ENCODE measurements around the gene SFMBT2.

SFMBT2 gene

DNA sequence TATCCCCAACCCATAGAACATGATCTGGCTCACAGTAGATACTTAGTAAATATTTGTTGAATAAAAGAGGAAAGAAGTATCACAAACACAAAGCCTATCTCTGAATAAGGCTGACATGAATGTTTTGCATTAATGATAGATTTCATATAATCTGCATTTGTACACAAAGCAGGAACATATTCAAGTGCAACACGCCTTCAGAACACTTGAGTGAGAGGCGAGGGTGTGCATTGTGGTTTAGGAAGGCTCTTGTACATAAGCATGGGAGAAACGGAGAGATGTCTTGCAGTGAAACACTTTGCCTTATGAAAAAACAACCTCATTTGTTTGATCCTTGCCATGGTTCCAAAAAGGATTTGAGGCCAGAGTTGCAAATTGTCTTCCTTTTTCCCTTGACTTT lies 14.1 kb upstream of the SFMBT2 start:
- DNase-seq = no peak

DNA sequence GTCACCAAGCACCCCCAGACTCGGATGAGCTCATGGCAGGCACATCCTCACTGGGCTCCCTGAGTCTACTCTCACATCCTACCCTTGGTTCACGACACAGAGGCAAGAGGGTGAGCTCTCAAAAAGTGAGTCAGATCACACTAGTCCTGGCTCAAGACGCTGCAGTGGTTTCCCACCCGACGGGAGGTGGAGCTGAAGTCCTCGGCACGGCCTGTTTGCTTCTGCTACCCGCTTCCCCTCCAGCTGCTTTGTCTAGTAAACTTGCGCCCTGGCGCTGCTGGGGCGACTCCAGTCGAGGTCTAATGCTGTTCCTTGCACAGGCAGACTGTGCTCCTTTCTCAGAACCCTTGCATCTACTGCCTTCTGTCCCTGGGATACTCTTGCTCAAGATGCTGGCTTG lies 13.5 kb upstream of the SFMBT2 start:
- no peak for DNase-seq

DNA sequence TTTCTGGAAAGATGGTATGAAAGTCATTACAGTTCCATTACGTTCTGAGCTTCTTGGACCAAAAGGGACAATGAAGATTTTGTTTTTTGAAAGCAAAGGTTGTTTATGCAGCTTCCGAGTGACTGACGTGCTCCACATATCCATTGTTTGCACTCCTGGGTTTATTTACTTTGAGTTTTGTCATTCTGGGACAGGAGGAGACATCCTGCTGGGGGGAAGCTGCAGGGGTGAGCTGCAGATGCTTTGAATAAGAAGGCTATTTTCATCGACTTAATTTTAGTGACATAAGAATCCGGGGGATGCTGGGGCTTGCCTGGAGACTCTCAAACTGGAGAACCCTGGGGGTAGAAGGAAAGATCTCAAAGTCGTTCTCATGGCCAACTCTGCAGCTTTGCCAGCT lies 12.7 kb upstream of the SFMBT2 start:
- DNase-seq = no peak

DNA sequence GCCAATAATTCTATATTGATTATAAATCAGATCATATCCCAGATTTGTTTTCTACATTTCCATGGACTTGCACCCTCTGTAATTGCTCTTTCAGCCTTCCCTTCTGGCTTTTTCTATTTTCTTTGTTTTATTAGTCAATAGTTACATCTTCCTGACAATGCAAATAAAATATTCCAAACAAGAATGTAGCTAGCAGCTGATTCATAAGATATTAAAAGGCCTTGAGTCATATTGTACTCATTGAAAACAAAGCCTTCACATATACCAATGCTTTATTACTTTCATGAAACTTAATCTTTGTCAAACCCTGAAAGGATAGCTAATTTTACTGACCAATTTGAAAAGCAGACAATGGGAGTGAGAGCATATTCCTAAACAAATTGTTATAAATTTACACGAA lies 10.7 kb upstream of the SFMBT2 start:
- no peak for DNase-seq

DNA sequence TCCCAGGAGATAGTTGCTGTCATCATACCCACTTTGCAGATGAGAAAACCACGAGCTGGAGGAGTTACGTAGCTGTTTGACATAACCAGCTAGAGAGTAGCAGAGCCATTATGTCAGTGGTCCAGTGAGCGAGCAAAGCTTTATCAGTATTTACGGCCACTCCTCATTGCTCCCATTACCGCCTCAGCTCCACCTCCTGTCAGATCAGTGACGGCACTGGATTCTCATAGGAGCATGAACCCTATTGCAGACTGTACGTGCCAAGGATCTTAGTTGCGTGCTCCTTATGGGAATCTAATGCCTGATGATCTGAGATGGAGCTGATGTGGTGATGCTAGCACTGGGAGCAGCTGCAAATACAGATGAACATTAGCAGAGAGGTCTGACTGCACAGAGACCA lies 9.2 kb upstream of the SFMBT2 start:
- DNase-seq = no peak

DNA sequence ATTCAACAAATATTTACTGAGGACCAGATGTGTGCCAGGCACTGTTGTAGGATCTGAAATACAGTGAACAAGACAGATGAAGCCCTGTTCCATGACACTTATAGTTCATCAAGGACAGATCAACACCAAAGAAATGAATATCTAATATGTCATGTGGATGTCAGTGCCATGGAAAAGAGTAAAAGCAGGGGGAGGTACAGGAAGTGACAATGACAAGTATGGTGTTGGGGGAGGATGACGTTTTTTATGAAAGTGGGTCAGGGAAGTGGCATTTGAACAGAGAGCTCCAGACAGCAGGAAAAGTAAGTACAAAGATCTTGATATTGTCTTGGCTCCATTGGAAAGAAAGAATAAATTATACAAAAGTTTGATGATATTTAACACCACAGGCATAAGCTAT lies 7.0 kb upstream of the SFMBT2 start:
- DNase-seq = no peak

DNA sequence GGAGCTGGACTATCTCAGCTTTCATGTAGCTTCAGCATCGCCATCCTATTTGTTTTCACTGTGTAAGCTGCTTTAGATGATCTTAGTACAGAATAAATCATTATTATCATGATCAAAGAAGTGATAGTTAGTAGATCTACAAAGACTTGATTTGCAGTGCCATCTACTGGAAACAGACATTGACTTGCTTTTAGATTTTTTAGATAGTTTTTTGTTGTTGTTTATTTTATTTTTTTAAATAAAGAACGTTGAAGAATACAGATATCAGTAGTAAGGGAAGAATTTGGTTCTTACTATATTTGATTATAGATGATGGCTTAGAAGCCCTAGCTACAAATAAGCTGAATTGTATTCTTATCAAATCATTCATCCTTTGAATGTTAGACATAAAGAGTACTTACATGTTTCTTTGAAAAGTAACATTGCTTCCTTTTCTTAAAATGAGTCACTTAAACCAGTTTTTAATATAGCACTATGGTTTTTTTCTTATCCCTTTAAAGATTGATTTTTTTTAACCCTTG lies 6.3 kb upstream of the SFMBT2 start:
- DNase-seq = no peak

DNA sequence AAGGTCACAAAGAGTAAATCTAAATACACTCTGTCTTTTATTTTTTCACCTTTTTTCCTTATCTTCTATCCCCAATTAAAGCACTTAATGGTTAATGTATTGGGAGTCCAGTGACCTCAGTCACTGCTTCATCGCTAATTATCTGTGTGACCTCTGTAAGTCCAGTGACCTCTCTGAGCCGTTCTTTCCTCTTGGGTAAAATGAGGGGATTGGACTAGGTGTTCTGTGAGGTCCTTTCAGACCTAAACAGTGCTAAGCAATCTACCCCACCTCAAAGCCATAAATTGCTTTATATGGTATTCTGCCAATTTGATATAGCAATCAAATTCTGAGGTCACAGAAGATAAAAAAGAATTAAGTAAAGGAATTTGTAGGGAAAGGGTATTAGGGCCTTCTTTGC lies 3.9 kb upstream of the SFMBT2 start:
- no peak for DNase-seq

DNA sequence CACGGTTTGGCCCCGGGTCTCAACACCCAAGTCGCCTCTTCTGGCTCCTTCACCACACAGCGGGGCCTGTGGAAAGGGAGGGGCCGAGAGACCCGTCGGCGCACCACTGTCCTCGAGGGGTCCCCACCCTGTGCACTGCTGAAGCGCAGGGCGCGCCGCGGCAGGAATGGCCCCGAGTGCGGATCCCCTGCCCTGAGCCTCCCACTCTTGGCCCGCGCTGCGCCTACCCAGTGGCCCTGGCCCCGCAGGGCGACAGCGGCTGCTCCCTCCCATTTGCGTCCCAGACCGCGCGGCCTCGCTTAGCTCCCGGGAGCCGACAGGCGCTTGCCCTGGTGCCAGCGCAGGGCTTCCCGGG lies 2.1 kb upstream of the SFMBT2 start:
- no peak for DNase-seq

DNA sequence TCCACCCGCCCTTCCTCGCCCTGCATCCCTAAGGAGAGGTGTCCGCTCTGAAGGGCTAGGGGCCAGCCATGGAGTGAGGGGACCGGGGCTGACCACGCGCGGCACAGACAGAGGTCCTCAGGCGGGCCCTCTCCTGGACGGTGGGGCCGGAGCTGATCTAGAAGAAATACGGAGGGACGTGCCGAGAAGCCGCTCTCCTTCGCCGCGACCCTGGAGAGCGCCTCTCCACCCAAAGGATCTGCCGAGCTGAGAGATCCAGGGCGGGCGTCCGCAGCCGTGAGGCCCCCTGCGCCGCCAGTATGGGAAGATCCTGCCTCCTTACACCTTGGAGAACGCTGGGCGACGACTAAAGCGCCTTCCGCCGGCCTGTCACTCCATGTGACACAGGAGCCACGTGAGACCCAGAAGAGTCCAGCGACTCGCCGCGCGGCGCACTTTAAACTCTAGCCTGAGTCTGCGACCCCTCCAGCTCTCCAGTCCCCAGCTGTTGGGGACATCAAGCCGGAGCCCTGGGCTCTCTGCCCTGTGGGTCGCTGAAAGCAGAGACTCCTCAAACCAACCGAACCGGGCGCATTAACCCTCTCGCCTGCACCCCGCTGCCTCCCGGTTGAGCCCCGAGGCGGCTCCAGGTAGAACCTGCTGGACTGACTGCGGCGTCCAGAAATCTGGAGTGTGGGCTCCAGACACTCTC lies 1.5 kb upstream of the SFMBT2 start:
- no peak for DNase-seq

DNA sequence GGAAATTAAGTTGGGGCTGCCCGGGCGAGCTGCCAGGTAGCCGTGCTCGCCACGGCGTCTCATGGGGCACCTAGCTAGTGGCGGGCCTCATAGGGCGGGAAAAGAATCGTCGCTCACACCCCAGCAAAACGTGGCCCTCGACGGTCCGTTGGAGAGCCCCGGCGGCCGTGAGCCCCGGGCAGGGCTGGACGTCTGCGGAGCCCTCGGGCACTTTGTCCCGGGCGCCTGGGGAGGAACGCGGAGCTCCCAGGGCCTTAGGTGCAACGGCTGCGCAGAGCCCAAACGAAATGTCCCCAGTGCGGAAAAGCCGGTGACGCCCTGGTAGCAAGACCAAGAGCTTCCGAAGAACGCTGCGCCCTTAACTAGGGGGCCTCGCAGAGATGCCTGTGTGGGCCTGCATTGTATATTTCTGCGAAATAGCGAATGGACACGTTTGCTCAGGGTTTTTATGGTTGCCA lies 866 bp upstream of the SFMBT2 start:
- no peak for DNase-seq

DNA sequence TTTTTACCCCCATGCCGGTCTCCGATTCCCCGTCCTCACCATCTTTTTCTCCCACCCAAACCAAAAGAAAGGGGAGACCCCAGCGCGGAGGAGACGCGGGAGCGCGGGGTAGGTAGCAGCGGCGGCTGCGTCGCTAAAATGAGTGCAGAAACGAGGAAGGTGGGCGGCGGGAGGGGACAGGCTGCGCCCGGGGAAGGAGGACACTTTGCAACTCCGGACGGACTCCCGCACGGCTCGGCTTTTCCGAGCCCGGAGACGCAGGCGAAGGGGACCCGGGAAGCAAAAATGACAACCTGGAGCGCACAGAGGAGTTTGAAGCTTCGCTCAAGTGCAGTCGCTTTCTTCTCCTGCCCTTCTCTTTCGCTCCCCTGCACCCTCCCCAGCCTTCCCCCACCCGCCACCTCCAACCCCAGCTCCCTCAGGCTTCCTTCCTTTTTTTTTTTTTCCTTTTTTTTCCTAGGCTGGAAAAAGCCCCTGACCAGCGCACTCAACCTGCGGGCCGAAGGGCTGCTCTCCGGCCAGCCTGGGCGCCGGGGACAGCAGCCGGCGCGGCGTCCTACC lies 453 bp downstream of the SFMBT2 start:
- DNase-seq = no peak

DNA sequence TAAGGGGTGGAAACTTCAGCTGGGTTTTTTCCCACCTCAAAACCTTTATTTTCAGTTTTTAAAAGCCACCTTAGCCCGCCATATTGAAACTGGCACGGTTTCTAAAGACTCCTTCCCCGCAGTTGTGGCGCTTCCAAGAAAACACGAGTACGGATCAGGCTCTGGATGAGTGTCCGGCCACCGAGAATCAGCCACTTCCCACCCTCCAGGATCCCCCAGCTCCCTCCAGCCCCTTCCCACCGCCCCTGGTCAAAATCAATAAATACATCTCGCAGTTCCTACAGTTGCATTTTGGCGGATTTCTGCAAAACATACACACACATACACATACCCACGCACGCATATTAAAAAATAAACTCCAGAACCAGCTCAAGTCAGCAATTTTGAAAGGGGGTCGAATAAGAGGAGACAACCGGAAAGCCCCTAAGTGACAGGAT lies 1.1 kb downstream of the SFMBT2 start:
- DNase-seq = no peak

DNA sequence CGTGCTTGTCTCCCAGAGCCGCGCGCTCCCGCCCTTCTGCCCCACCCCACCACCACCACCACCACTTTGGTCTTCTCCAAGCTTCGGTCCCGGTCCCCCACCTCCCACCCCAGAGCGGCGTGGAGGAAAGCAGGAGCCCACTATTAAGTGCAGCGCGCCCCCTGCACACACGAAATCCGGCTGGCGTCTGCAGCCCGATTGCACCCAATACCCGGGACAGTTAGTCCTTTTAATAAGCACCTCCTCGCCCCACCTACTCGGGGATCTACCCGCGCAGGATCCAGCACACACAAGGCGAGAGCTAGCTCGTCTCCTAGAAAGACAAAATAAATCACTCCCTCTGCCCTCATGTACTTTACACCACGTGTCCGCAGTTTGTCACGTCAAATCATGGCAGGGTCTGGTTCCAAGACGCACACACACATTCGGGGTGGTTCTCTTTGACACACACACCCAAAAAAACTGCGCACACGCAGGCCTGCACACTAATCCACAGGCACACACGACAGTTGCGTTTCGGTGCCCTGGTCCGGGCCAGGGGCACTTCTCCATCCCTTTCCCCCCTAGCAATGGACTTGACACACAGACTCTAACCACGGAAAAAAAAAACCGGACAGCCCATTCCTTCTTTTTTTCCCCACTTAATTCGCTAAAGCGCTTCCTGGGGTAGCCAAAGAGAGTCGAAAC lies 1.6 kb downstream of the SFMBT2 start:
- DNase-seq = no peak

DNA sequence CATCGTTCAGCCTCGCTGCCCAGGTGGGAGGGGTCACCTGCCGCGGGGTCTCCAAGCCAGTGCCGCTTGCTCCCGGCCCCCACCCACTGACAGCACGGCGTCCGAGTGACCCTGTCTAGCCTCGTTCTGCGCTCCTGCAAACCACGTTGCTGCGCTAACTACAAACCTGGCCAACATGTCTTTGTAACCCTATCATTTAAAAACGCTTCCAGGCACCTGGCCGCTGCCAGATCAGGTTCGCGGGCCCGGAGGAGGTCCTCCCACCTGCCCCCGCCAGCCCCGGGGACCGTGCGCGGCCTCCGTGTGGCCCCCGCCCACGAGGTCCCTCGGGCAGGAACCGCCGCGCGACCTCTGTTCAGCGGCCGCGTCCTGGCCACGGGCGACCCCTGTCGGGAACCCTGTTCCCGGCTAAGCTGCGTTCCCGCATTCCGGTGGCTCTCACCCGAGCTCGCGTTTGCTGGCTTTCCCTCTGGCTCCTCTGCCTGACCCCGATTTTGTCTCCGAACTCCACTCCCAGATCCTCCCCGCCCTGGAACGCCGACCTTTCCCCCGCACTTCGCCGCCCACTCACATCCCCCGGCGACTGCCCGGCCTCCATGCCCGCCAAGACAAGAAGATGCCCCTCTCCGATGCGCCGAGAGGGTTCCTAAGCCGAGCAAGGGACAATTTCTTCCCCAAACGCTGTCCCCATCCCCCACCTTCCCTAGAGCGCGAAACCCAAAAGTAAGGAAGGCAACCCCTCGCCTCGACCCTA lies 2.4 kb downstream of the SFMBT2 start:
- DNase-seq = no peak

DNA sequence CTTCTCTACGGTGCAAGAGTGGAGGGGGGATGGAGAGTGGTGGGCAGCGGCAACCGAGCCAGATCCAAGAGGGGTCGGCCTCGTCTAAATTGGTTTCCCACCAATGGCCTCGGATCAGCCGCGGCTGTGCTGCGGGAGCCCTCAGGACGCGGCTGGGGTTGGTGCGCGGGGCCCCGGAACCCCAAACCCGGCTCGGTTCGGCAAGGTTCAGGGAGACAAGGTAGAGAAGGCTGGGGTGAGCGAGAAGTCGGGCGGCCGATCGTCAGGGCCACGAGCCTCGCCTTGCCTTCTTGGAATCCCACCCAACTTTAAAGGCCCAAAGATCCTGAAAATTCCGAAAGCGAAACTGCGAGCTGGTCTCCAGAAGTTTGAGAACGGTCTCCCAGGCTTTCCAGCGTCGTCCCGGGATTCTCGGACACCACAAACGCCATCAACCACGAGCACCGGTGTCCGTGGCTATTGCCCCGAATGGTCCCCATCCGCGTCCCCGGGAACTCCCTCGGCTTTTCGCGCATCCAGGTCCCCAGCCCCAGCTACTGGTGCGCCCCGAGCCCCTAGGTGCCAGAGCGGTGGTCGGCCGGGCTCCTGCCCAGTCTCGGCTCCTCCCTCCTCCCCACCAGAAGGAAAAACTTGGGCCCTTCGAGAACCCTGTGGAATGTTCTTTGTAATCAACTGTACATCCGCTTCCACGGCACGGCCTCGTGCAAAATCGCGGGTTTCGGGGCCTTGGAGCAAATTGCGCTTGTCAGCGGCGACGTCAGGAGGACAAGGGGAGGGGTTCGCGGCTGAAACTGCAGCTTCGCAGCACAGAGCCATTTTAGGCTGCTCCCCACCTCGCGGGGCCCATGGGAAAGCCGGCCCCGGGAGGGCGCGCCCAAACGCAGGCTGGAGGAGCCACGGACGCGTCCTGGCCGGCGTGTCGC lies 3.2 kb downstream of the SFMBT2 start:
- DNase-seq = no peak

DNA sequence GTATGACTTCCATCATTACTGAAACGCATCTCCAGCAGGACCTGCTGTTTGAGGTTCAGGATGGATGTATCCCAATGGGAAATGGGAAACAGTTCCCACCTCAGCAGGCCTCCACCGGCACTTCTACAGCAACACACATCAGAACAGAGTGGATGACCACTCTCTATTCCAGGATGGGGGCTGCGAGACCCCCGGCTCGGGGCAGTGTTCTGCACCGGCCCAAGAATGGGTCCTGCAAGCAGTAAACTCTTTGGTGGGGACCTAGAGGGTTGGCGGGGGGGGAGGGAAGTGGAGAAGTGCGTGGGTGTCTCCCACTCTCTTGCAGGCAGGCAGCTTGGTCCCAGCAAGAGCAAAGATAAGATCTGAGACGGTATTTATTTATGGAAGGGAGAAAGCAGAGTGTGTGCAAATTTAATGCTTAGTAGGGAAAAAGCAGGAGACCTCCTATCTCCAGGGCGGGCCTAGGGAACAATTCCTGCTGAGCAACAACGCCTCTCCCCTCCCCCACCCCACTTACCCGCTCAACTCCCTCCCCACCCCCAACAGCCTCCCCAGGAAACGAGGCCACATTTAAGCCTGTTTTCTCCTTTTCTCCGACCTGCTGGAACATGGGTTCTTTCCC lies 4.0 kb downstream of the SFMBT2 start:
- DNase-seq = no peak

DNA sequence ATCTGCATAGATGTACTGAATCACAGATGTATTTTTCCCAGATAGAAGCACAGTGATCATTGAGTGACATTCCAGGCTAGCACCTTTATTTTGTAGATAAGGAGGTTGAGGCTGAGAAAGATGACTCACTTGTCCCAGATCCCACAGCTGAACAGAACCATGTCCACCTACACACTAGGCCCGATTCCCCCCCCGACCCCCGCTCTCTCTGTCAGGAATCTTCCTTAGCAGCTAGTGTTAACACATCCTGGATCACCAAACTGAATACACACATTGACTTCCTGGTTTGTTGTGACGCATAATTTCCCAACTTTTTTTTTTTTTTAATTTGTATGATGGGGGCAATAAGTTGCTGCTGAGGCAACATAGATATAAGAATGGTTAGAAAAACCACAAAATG lies 5.2 kb downstream of the SFMBT2 start:
- no peak for DNase-seq

DNA sequence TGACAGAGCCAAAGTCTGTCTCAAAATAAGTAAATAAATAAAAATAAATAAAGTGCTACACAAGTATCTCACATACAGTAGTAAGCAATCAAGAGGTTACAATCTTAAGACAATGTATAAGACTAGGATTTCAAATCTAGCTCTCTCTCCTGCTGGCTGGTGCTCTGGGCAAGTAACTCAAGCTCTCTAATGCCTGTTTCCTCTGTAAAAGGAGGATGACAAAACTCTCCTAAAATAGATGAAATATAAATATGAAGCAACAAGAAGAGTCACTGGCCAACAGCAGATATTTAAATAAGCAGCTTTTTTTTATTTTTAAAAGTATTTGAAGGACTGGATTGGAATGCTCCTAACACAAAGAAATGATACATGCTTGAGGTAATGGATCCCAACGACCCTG lies 7.2 kb downstream of the SFMBT2 start:
- no peak for DNase-seq

DNA sequence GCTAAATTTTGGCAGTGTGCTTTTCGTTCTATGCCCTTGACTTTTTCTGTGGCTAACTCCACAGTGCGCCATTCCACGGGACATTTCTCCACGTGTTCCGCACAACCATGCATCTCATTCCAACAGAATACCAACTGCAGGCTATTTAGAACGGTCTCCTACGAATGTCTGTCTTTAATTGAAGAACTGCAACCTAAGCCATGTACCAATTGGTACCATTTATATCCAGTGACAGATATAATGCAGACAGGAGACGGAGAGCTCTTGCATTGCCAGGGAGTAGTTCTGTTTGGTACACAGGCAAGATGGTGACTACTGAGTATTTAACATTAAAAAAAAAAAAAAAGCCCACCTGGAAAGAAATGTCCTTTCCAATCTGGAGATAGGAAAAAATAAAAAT lies 9.1 kb downstream of the SFMBT2 start:
- DNase-seq = no peak

DNA sequence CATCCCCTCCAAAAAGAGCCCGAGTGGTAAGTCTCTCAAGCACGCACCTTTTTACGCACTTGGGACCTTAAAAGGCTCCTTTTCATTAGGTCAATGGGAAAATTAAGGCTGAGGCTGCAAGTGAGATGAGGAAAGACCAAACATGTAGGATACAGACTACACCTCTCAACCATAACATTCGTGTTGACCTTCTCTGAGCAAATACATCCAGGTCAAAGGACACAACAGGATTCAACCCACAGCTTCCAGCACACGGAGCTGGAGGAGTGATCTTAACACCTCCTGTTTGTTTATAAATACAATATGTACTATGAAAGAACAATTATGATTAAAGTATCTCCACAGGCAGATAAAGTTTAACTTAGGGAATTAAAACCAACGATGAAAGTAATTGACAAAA lies 9.7 kb downstream of the SFMBT2 start:
- DNase-seq = no peak

Data from NCI-H1930 (cell line).